Central memory CD8-positive, alpha-beta T cell (primary cell): Measurements from ENCODE around the gene PTPRG.

Experiments
- ATAC-seq: fragments of 150-1000 bp; cut with Tn5 transposase; replicated peaks from 2 replicates; pipeline ENCODE4 v1.10.0; 2022; ENCODE audit warnings: mild to moderate bottlenecking, moderate FRiP score, moderate number of reproducible peaks; ENCODE audit not compliant: poor library complexity, severe bottlenecking; ENCODE audit errors: extremely low read depth
- DNase-seq, 2 donors: peaks; one replicate each; pipeline ENCODE4 v3.0.0; 2021; ENCODE audit warnings: low spot score in 2 of 2
- H3K27ac Mint-ChIP-seq: one replicate; pipeline ENCODE4 v1.8.0; 2022; ENCODE audit warnings: low read depth, mild to moderate bottlenecking, moderate library complexity, mixed read lengths
- H3K27me3 Mint-ChIP-seq: one replicate; pipeline ENCODE4 v1.8.0; 2022; ENCODE audit warnings: mixed read lengths
- H3K36me3 Mint-ChIP-seq: one replicate; pipeline ENCODE4 v1.8.0; 2022; ENCODE audit warnings: mild to moderate bottlenecking, moderate library complexity, mixed read lengths; ENCODE audit not compliant: insufficient read depth
- H3K4me1 Mint-ChIP-seq: one replicate; pipeline ENCODE4 v1.8.0; 2022; ENCODE audit warnings: mixed read lengths
- H3K4me3 Mint-ChIP-seq: one replicate; pipeline ENCODE4 v1.8.0; 2022; ENCODE audit warnings: mild to moderate bottlenecking, moderate library complexity, mixed read lengths
- H3K9me3 Mint-ChIP-seq: one replicate; pipeline ENCODE4 v1.8.0; 2022; ENCODE audit warnings: mixed read lengths

PTPRG gene

GRCh38 chr3:61788623-61789507, 227.5 kb downstream of the PTPRG start:
- no peaks in the 10 kb centered on the region for H3K4me1 Mint-ChIP-seq
- H3K9me3 Mint-ChIP-seq = peaks cover 21% of the 10 kb centered on the region
- no peaks in the 10 kb centered on the region for H3K36me3 Mint-ChIP-seq
- no peak overlapping the region for H3K27ac Mint-ChIP-seq
- ATAC-seq = no peak
- no peak for DNase-seq
- H3K27me3 Mint-ChIP-seq = no peaks in the 10 kb centered on the region
- no peak overlapping the region for H3K4me3 Mint-ChIP-seq

DNA sequence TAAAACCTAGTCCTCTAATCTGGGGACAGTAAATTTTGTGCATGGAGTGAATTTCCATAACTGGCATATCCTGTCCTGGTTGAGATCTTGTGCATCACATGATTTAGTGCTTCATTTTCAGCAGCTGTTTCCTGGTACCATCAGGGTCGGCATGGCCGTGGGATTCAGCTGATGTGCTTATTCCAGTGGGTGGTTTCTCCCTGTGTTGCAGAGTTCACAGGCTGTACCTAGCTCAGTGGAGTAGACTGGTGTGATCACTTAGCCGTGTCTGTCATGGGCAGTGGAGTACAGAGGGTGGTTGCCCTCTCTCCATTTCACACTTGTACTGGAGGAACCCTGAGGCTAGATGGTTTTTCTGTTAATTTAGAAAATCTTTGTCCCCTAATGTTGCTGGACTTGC, 228.5 kb downstream of the PTPRG start:
- DNase-seq (no peak), ATAC-seq (no peak)
- Mint-ChIP-seq H3K27me3 (no peaks in the 10 kb centered on the region), H3K36me3 (no peaks in the 10 kb centered on the region), H3K4me1 (no peaks in the 10 kb centered on the region), H3K27ac (no peak overlapping the region), H3K4me3 (no peak overlapping the region), H3K9me3 (peaks cover 15% of the 10 kb centered on the region)

DNA sequence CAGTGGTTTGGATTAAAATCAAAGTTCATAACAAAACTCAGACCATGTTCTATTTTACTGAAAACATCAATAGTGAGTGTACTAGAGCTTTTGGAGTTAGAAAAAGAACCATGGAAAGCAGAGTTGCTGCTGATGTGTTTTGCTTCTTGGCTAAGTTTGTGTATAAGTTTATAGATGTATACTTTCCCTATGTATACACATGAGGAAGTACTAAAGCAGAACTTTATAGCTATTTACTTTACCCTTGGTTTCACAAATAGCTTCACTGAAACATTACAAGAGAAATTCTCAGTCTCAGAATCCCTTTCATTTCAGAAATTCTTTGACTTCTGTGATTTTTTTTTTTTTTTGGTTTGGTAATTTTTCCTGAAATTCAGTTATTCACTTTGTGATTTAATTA, 229.0 kb downstream of the PTPRG start:
- DNase-seq (no peak), ATAC-seq (no peak)
- Mint-ChIP-seq H3K27ac (no peak overlapping the region), H3K9me3 (peaks cover 15% of the 10 kb centered on the region), H3K4me1 (no peaks in the 10 kb centered on the region), H3K4me3 (no peak overlapping the region), H3K36me3 (no peaks in the 10 kb centered on the region), H3K27me3 (no peaks in the 10 kb centered on the region)

DNA sequence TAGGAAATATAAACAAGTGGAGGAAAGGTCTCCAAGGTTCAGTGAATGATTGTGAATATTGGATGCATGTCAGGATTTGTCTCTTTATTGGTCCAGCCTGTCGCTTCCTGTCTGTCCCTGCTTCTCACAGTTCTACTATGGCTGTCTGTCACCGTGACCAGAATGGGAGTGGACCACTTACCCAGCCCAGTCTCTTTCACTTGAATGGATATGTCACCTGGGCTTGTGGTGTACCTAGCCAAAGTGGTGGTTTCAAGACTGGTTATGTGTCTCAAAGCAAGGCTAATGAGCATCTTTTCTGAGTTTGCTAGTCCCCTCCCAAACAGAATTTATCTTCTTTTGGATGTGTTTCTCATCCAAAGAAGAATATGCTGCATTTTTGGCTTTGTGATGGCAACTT, 231.7 kb downstream of the PTPRG start:
- Mint-ChIP-seq H3K36me3 (no peaks in the 10 kb centered on the region), H3K27ac (no peak overlapping the region), H3K4me3 (no peak overlapping the region)

DNA sequence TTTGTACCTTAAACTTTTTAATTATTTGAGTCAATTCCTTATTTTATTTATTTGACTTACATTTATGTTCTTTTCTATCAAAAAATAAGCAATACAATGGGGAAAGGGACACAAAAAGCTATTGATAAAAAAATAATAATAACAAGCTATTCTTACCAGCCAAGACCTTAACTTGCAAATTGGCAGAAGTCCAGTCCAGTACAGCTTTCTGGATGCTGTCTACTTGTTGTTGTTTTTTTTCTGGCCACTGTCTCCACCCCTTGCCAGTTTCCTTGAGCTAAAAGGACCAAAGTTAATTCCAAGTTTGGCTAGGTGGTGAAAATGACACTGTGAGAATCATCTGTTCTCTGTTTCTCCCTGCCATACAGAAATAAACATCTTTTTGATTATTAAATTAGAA, 232.2 kb downstream of the PTPRG start:
- no peaks in the 10 kb centered on the region for H3K27me3 Mint-ChIP-seq
- no peak overlapping the region for H3K4me3 Mint-ChIP-seq
- ATAC-seq = no peak
- no peaks in the 10 kb centered on the region for H3K4me1 Mint-ChIP-seq
- no peak overlapping the region for H3K27ac Mint-ChIP-seq
- no peaks in the 10 kb centered on the region for H3K36me3 Mint-ChIP-seq
- no peak for DNase-seq
- H3K9me3 Mint-ChIP-seq = peaks cover 15% of the 10 kb centered on the region

More for the DNA sequence above, 231.7 kb downstream of the PTPRG start:
- no peak for DNase-seq
- Mint-ChIP-seq H3K9me3 (peaks cover 15% of the 10 kb centered on the region), H3K27me3 (no peaks in the 10 kb centered on the region), H3K4me1 (no peaks in the 10 kb centered on the region)
- no peak for ATAC-seq

DNA sequence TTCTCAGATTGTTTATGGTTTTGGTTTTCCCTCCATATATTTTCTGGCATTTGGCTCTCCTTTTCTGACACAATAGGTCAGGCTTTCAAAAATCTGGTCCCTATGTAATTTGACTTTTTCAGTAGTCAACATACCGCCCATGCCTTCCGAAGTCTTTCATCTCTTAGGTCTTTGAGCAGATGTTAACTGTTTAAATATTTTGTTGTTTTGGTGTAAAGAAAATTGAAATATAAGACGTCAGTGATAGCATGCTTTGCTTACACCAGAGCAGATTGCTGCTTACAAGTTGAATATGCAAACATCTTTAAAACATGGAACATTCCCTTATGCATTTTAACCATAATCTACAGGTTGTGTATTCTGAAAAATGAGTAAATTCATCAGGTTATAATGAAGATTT, 233.0 kb downstream of the PTPRG start:
- peaks cover 10% of the 10 kb centered on the region for H3K9me3 Mint-ChIP-seq
- ATAC-seq (no peak), DNase-seq (no peak)
- H3K4me3 Mint-ChIP-seq = no peak overlapping the region
- no peak overlapping the region for H3K27ac Mint-ChIP-seq
- H3K36me3 Mint-ChIP-seq = no peaks in the 10 kb centered on the region
- H3K27me3 Mint-ChIP-seq = no peaks in the 10 kb centered on the region
- H3K4me1 Mint-ChIP-seq = no peaks in the 10 kb centered on the region

DNA sequence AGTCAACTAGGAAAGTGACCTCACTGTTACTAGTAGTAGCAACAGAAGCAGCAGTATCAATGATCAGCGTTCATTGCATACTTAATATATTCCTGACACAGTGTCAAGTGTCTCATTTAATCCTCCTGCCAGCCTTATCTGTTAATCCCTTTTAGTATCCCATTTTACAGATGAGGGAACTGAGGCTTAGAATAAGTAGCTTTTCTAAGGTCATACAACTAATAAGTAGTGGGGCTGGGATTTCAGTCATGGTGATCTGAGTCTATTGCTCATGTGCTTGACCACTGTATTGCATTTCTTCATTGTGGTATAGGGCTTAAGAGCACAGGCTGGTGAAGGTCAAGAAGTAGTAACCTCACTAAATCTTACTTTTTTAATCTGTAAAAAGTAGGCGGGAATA, 233.6 kb downstream of the PTPRG start:
- H3K27ac Mint-ChIP-seq = no peak overlapping the region
- no peaks in the 10 kb centered on the region for H3K27me3 Mint-ChIP-seq
- ATAC-seq = no peak
- no peak overlapping the region for H3K4me3 Mint-ChIP-seq
- no peaks in the 10 kb centered on the region for H3K36me3 Mint-ChIP-seq
- peaks cover 5% of the 10 kb centered on the region for H3K9me3 Mint-ChIP-seq
- DNase-seq = no peak
- no peaks in the 10 kb centered on the region for H3K4me1 Mint-ChIP-seq

- H3K9me3 Mint-ChIP-seq = no peaks in the 10 kb centered on the region
- no peak overlapping the region for H3K27ac Mint-ChIP-seq
- H3K36me3 Mint-ChIP-seq = no peaks in the 10 kb centered on the region
- no peak overlapping the region for H3K4me3 Mint-ChIP-seq
- DNase-seq (no peak), ATAC-seq (no peak)
- H3K27me3 Mint-ChIP-seq = no peaks in the 10 kb centered on the region
- H3K4me1 Mint-ChIP-seq = no peaks in the 10 kb centered on the region
These were observed 234.8 kb downstream of the PTPRG start for GRCh38 chr3:61796088-61796680.

GRCh38 chr3:61796911-61797310, 235.5 kb downstream of the PTPRG start:
- H3K27me3 Mint-ChIP-seq = no peaks in the 10 kb centered on the region
- H3K27ac Mint-ChIP-seq = no peak overlapping the region
- no peaks in the 10 kb centered on the region for H3K4me1 Mint-ChIP-seq
- ATAC-seq = no peak
- no peaks in the 10 kb centered on the region for H3K36me3 Mint-ChIP-seq
- H3K4me3 Mint-ChIP-seq = no peak overlapping the region
- H3K9me3 Mint-ChIP-seq = no peaks in the 10 kb centered on the region
- DNase-seq = no peak

- DNase-seq = no peak
- Mint-ChIP-seq H3K27me3 (no peaks in the 10 kb centered on the region), H3K36me3 (no peaks in the 10 kb centered on the region), H3K4me3 (no peak overlapping the region), H3K27ac (no peak overlapping the region), H3K4me1 (no peaks in the 10 kb centered on the region), H3K9me3 (no peaks in the 10 kb centered on the region)
- ATAC-seq = no peak
These were observed 241.4 kb downstream of the PTPRG start for GRCh38 chr3:61802772-61803171.

DNA sequence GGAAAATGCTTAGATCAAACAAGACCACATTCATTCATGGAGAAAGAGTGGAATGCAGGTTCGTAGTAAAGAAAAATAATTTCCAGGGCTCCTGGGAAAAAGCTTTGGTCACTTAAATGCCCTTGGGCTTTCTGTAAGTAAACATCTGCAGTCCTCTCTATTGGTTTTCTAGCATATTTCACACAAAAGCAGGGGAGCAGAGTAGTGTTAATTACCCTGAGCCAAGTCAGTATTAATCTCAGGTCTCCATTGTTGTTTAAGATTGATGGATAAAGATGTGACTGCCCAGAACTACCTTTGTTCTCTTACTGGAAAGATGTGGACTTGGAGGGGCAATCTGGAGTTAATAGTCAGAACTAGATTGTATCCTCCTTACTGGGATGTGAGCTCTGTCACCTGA, 242.6 kb downstream of the PTPRG start:
- Mint-ChIP-seq H3K27me3 (no peaks in the 10 kb centered on the region), H3K27ac (no peak overlapping the region), H3K4me3 (no peak overlapping the region), H3K36me3 (no peaks in the 10 kb centered on the region), H3K4me1 (no peaks in the 10 kb centered on the region), H3K9me3 (no peaks in the 10 kb centered on the region)
- DNase-seq (no peak), ATAC-seq (no peak)

- no peaks in the 10 kb centered on the region for H3K27me3 Mint-ChIP-seq
- ATAC-seq (no peak), DNase-seq (no peak)
- H3K9me3 Mint-ChIP-seq = no peaks in the 10 kb centered on the region
- H3K4me3 Mint-ChIP-seq = no peak overlapping the region
- no peaks in the 10 kb centered on the region for H3K36me3 Mint-ChIP-seq
- no peak overlapping the region for H3K27ac Mint-ChIP-seq
- H3K4me1 Mint-ChIP-seq = no peaks in the 10 kb centered on the region
These were observed 243.4 kb downstream of the PTPRG start for GRCh38 chr3:61804782-61805181.

DNA sequence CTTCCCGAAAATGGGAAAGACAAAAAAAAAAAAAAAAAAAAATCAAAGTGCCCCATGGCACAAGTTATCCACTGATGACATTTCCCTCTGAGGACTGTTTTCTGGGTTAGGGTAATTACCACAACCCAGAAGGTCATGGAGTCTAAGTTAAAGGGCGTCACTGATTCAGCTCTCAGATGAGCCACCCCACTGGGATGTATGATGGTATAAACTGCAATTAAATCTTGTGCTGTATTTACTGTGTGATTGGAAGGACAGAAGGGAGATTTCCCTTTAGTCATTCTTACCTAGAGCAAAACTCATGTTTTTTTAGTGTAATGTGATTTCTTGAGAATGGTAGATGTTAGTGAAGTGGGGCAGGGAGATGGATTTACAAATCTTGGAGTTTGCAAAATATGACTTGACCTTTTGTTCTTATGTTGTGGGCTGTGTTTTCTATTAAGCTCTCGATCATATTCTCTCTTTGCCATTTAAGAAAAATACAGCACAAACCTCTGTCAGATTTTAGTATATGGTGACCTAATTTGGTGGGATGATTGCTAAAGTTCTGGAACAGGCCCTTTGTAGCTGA, 244.2 kb downstream of the PTPRG start:
- H3K4me1 Mint-ChIP-seq = no peaks in the 10 kb centered on the region
- no peaks in the 10 kb centered on the region for H3K9me3 Mint-ChIP-seq
- DNase-seq (no peak), ATAC-seq (no peak)
- H3K4me3 Mint-ChIP-seq = no peak overlapping the region
- H3K36me3 Mint-ChIP-seq = no peaks in the 10 kb centered on the region
- no peak overlapping the region for H3K27ac Mint-ChIP-seq
- no peaks in the 10 kb centered on the region for H3K27me3 Mint-ChIP-seq
